Ectodermal cell (in vitro differentiated cells): ENCODE data around the gene SUCLG1.
"Not testable (repeated sequence)": the region's sequence is repeated elsewhere in the genome, so short reads cannot be mapped to it uniquely, and the experiment has no call there.

ENCODE experiments used
- H3K27ac ChIP-seq: 2 replicates; pipeline ENCODE4 v1.7.0; 2013; ENCODE audit warnings: mild to moderate bottlenecking, low read depth, low read length; ENCODE audit not compliant: insufficient read depth, poor library complexity, severe bottlenecking
- H3K27me3 ChIP-seq: 2 replicates; pipeline ENCODE4 v1.7.0; 2013; ENCODE audit warnings: mild to moderate bottlenecking, low read length; ENCODE audit not compliant: insufficient read depth, control insufficient read depth, poor library complexity, severe bottlenecking
- H3K36me3 ChIP-seq: one replicate; pipeline ENCODE4 v1.7.0; 2013; ENCODE audit warnings: low read length; ENCODE audit not compliant: control insufficient read depth, insufficient read depth
- H3K4me1 ChIP-seq: one replicate; pipeline ENCODE4 v1.7.0; 2013; ENCODE audit warnings: low read length; ENCODE audit not compliant: control insufficient read depth, insufficient read depth
- H3K4me3 ChIP-seq: 2 replicates; pipeline ENCODE4 v1.7.0; 2013; ENCODE audit warnings: low read depth, low read length, control low read depth; ENCODE audit not compliant: insufficient read depth
- H3K9me3 ChIP-seq: 2 replicates; pipeline ENCODE4 v1.7.0; 2013; ENCODE audit warnings: mild to moderate bottlenecking, low read length, moderate library complexity; ENCODE audit not compliant: control insufficient read depth
- WGBS, 2 experiments: methylation state at CpG; one replicate each; pipeline ENCODE4 v1.1.7; 2013; ENCODE audit warnings: missing lambda C conversion rate in 2 of 2; 5-methylcytosine and 5-hydroxymethylcytosine counted together

Gene SUCLG1

GRCh38 chr2:84487298-84487996 is 28.4 kb upstream of the SUCLG1 start:
- Histone ChIP-seq H3K9me3 (no peaks in the 10 kb centered on the region), H3K4me1 (peaks cover 7% of the 10 kb centered on the region), H3K27me3 (no peaks in the 10 kb centered on the region), H3K4me3 (no peak overlapping the region), H3K27ac (no peak overlapping the region), H3K36me3 (no peaks in the 10 kb centered on the region)
- 47 to 48% methylated on average over 3 of the region's 3 CpGs for WGBS, 2 experiments

DNA sequence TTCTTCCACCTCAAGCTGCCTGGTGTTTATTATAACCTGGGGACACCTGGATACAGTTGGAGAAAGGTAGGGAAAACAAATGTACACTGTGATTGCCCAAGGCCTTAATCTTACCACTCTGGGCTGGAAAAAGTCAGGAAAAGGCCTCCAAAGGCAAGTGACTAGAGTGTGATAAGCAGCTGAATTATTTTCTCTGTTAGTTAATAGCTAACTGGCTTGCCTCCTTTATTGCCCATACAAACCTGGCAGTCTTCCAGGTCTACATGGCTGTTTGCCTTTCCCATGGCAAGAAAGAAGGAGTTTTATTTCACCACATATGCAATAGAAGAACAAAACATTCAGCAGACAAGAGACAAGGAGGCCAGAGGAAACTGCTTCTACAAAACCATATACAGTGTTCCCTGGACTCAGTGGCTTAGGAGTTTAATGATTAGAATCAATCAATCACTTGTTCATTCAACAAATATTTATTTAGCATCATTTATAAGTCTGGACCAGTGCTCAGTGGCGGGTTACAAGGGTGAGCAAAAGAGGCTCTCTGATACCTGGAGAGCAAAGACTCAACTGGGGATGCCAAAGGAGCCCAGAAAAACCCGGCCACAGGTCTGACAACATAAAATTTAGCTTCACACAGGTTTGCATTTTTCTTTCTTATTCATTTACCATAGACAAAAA is 27.5 kb upstream of the SUCLG1 start:
- Histone ChIP-seq H3K4me1 (peaks cover 7% of the 10 kb centered on the region), H3K36me3 (no peaks in the 10 kb centered on the region), H3K9me3 (no peaks in the 10 kb centered on the region), H3K27ac (no peak overlapping the region), H3K4me3 (no peak overlapping the region), H3K27me3 (no peaks in the 10 kb centered on the region)
- 87 to 94% methylated on average over 2 of the region's 2 CpGs for WGBS, 2 experiments

GRCh38 chr2:84483320-84483719 is 24.2 kb upstream of the SUCLG1 start:
- peaks cover 7% of the 10 kb centered on the region for H3K4me1 ChIP-seq
- H3K27me3 ChIP-seq, result no peaks in the 10 kb centered on the region
- no CpG with 5 or more reads among the region's 1 CpG for WGBS, 2 experiments

DNA sequence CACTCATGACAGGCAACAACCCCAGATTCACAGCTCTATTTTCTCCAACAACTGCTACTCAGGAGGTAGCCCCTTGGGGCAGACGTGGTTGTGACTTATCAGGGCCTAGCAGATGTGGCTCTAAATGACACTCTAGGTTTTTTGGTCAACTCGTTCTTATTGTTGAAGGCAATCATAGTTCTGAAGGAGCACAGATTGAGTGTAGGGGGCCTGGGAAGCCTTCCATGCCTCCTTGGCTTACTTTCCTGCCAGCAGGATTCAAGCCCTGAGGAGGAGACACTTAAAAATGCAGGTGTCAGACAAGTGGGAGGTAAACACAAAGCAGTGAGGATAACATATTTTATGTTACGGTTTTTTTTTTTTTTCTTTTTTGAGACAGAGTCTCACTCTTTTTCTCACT is 23.5 kb upstream of the SUCLG1 start:
- H3K4me3 ChIP-seq, result no peak overlapping the region
- 79 to 87% methylated on average over 3 of the region's 3 CpGs for WGBS, 2 experiments
- H3K27me3 ChIP-seq, result no peaks in the 10 kb centered on the region
- no peaks in the 10 kb centered on the region for H3K9me3 ChIP-seq
- H3K27ac ChIP-seq, result no peak overlapping the region
- H3K36me3 ChIP-seq, result no peaks in the 10 kb centered on the region
- peaks cover 7% of the 10 kb centered on the region for H3K4me1 ChIP-seq

More at GRCh38 chr2:84483320-84483719, 24.2 kb upstream of the SUCLG1 start:
- H3K27ac ChIP-seq, result no peak overlapping the region
- no peaks in the 10 kb centered on the region for H3K9me3 ChIP-seq
- H3K36me3 ChIP-seq, result no peaks in the 10 kb centered on the region
- no peak overlapping the region for H3K4me3 ChIP-seq

GRCh38 chr2:84481702-84482101 is 22.6 kb upstream of the SUCLG1 start:
- H3K9me3 ChIP-seq, result no peaks in the 10 kb centered on the region
- 80 to 84% methylated on average over 5 of the region's 5 CpGs for WGBS, 2 experiments
- H3K4me1 ChIP-seq, result no peaks in the 10 kb centered on the region

DNA sequence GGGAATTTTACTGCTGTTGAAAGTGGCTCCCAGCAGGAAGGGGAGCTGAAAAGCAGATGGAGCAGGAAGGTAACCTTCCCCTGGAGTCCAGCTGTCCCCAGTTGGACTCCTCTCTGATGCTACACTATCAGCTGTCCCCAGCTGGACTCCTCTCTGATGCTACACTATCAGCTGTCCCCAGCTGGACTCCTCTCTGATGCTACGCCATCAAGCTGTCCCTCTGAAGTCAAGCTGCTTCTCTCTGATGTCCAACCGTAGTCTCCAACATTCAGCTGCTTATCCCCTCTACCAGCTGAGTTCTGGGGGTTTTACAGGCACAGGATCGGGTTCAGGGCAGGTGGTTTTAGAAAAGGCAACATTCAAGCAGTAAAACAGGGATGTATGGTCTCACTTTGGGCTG is 19.8 kb upstream of the SUCLG1 start:
- no peaks in the 10 kb centered on the region for H3K9me3 ChIP-seq
- no peaks in the 10 kb centered on the region for H3K27me3 ChIP-seq
- 93 to 95% methylated on average over 3 of the region's 3 CpGs for WGBS, 2 experiments
- H3K4me1 ChIP-seq, result no peaks in the 10 kb centered on the region
- H3K4me3 ChIP-seq, result no peak overlapping the region
- H3K36me3 ChIP-seq, result no peaks in the 10 kb centered on the region
- no peak overlapping the region for H3K27ac ChIP-seq

More at GRCh38 chr2:84481702-84482101, 22.6 kb upstream of the SUCLG1 start:
- Histone ChIP-seq H3K27me3 (no peaks in the 10 kb centered on the region), H3K27ac (no peak overlapping the region), H3K36me3 (no peaks in the 10 kb centered on the region), H3K4me3 (no peak overlapping the region)

GRCh38 chr2:84477886-84478285 is 18.8 kb upstream of the SUCLG1 start:
- Histone ChIP-seq H3K4me1 (no peaks in the 10 kb centered on the region), H3K27me3 (no peaks in the 10 kb centered on the region), H3K36me3 (no peaks in the 10 kb centered on the region), H3K4me3 (no peak overlapping the region), H3K27ac (no peak overlapping the region), H3K9me3 (no peaks in the 10 kb centered on the region)
- 71 to 96% methylated on average over 1 of the region's 1 CpG for WGBS, 2 experiments

DNA sequence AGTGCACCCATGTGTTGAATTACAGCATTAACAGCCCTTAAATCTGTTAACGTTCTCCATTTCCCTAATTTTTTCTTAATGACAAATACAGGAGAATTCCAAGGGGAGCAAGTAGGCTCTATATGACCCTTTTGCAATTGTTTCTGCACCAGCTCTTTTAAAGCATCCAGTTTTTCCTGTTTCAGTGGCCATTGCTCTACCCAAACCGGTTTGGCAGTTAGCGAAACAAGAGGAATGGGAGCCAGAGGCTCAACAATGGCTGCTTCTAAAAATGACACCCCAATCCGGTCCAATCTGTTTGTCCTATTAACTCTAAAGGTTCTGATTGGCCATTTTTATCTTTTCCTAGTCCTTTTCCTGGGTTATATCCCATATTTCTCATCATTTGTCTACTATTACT is 15.1 kb upstream of the SUCLG1 start:
- Histone ChIP-seq H3K4me1 (no peaks in the 10 kb centered on the region), H3K9me3 (no peaks in the 10 kb centered on the region), H3K27ac (no peak overlapping the region), H3K4me3 (no peak overlapping the region), H3K27me3 (no peaks in the 10 kb centered on the region), H3K36me3 (no peaks in the 10 kb centered on the region)
- WGBS, 2 experiments, result 88 to 90% methylated on average over 4 of the region's 4 CpGs

DNA sequence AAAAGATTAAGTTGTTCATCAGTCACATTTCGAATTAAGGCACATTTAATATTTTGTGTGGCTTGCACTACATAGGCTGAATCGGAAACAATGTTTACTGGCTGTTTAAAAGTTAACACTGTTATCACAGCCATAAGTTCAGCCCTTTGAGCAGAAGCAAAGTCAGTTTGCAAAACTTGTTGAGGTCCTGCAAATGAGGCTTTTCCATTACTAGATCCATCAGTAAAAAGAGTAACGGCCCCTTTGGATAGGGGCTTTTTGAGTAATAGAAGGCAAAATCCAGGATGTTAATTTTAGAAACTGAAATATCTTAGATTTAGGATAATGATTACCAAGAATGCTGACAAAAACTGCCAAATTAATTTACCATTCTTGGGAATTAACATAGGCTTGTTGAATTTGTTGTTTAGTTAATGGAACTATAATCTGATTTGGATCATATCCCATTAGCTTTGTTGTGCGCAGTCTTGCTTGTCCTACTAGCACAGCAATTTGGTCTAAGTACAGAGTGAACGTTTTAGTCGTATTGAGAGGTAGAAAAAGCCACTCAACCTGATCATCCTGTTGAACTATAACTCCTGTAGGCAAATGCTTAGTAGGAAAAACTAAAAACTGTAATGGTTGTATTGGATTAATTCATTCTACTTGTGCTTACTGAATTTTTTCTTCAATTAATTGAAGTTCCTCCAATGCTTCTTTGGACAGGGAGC is 13.9 kb upstream of the SUCLG1 start:
- Histone ChIP-seq H3K4me1 (no peaks in the 10 kb centered on the region), H3K27ac (no peak overlapping the region), H3K27me3 (no peaks in the 10 kb centered on the region), H3K36me3 (no peaks in the 10 kb centered on the region), H3K4me3 (no peak overlapping the region), H3K9me3 (no peaks in the 10 kb centered on the region)
- 91 to 94% methylated on average over 6 of the region's 6 CpGs for WGBS, 2 experiments

- not testable (repeated sequence) for H3K36me3 ChIP-seq, H3K27me3 ChIP-seq, H3K27ac ChIP-seq, H3K4me3 ChIP-seq, H3K9me3 ChIP-seq, H3K4me1 ChIP-seq
- 89 to 95% methylated on average over 2 of the region's 2 CpGs for WGBS, 2 experiments
Observed at GRCh38 chr2:84472423-84472822, 13.3 kb upstream of the SUCLG1 start.
